Measurements from ENCODE around the gene ATP10D.
"Not testable (repeated sequence)": the region's sequence is repeated elsewhere in the genome, so short reads cannot be mapped to it uniquely, and the experiment has no call there.

The ATP10D gene

GRCh38 chr4:47538111-47538824, 53.2 kb downstream of the ATP10D start:
- DNase-seq, result no peak

- no peak for DNase-seq
Observed at GRCh38 chr4:47538825-47539154, 53.7 kb downstream of the ATP10D start.

DNA sequence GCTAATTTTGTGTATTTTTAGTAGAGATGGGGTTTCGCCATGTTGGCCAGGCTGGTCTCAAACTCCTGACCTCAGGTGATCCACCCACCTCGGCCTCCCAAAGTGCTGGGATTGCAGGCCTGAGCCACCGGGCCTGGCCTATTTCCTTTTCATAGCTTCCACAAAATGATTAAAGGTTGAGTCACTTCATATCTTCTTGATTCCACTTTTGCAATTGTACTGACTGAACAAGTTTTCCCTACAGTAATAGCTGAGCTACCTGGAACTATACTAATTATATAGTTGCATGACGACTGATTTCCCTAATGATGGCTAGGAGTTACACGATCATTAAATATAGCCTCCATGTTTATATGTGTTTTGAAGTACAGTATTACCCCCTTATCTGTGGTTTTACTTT, 57.6 kb downstream of the ATP10D start:
- not testable (repeated sequence) for DNase-seq

DNA sequence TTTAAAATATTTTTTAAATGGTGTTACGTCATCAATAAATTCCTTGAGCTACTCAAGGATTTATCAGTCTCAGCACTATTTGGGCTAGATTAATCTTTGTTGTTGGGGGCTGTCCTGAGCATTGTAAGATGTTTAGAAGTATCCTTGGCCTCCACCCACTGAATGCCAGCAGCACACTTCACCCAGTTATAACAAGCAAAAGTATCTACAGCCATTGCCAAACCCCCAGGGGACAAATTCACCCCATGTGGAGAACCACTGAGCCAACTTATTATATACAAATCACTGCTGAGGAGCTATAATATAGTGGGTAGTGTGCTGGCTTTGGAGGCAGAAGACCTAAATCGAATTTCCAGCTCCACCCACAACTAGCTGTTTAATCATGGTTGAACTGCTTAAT, 58.3 kb downstream of the ATP10D start:
- no peak for DNase-seq

DNA sequence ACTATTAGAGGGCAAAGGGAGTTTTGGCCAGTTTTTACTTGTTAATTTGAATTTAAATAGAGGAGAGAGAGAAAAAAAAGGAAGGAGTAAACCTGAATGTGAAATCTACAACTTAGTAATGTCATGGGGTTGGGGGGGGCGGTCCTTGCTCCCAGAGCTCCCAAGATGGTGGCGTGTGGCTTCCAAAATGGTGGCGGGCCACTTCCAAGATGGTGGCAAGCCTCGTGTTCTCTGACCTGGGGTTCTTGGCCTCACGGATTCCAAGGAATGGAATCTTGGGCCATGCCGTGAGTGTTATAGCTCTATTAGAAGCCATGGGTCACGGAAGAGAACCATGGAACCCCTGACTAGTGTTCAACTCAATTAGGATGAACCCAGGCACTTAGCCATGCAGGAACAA, 65.3 kb downstream of the ATP10D start:
- DNase-seq, result not testable (repeated sequence)

- DNase-seq, result no peak
Observed at GRCh38 chr4:47550899-47551548, 65.9 kb downstream of the ATP10D start.

GRCh38 chr4:47551682-47552081, 66.6 kb downstream of the ATP10D start:
- DNase-seq, result no peak

DNA sequence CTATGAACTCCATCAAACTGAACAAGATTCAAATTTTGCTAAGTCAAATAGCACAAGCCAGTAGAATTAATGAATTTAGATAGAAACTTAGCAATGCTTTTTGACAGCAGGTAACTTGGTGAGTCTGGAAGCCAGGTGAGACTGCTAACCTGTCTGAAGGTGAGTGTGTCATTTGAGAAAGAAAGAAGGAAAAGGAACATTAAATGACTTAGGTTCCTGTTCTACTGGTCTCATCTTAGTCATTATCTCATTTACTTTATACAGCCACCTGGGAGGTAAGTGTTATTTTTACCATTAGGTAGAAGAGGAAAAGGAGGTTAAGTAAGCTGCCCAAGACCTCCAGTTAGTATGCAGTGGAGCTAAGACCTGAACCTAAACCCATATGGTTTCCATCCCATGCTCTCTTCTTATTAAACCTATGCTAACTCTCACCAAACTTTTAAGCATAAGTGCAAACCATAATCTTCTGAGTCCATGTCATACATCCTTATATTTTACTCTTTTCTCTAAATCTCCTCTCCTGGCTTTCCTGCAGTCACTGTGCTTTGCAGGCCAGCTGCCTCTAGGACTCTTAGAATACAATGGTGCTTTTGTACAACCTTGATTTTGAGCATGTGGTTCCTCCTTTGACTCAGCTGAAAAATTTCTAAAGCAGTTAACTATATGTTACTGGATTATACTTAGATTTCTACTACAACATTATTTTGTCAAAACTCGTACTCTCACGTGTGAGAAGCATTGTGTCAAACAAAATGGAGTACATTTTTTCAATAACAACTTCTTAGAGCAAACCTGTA, 68.5 kb downstream of the ATP10D start:
- no peak for DNase-seq

DNA sequence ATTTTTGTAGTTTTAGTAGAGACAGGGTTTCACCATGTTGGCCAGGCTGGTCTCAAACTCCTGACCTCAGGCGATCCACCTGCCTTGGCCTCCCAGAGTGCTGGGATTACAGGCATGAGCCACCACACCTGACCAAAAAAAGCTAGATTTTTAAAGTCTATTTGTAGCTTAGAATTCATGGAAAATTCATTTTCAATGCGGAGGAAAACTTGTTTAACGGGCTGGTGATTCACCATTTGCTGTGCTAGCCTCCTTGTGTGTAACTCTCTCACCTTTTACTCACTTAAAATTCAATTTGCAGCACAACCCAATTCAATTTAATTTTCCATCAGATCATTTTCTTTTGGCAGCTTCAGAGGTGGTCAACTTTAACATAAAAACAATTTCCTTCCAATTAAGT, 70.8 kb downstream of the ATP10D start:
- DNase-seq, result not testable (repeated sequence)

GRCh38 chr4:47557255-47557654, 72.2 kb downstream of the ATP10D start:
- no peak for DNase-seq

DNA sequence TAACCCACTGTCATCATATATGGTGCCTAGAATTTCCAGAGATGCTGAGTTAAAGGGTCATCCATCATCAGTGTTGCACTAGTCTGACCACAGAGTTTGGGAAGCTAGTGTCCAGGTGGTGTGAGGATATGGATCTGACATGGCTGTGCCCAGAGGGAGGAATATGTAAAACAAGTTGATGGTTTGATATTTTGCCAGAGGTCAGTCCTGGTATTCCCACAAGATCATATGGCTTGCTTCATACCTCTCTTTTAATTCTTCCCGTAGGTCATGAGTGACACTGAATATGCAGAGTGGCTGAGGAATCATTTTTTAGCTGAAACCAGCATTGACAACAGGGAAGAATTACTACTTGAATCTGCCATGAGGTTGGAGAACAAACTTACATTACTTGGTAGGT, 75.6 kb downstream of the ATP10D start:
- no peak for DNase-seq

- DNase-seq, result no peak
Observed at GRCh38 chr4:47561331-47561730, 76.3 kb downstream of the ATP10D start.

DNA sequence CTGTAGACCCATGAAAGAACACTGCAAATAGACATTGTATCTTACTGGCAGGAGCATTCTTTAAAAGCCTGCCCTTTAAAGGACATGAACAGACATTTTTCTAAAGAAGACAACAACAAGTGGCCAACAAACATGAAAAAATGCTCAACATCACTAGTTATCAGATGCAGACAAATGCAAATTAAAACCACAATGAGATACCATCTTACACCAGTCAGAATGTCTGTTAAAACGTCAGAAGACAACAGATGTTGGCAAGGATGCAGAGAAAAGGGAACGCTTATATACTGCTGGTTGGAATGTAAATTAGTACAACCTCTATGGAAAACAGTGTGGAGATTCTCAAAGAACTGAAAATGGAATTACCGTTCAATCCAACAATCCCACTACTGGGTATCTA, 77.2 kb downstream of the ATP10D start:
- DNase-seq, result no peak

DNA sequence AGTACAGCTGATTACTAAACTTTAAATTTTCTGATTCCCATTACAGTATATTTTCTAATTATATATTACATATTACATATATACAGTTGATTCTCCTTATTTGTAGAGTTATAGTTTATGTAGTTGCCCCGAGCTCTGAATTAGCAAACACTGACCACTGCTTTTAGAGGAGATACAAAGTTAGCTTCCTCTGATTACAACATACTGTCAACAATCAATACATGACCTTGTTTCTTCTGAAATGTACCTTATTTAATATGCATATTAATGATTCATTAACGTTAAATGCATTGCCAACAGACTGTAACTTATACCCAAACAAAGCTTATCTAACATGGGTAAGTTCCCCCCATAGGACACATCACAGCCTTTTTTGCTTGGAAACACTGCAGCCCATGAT, 81.5 kb downstream of the ATP10D start:
- no peak for DNase-seq

DNA sequence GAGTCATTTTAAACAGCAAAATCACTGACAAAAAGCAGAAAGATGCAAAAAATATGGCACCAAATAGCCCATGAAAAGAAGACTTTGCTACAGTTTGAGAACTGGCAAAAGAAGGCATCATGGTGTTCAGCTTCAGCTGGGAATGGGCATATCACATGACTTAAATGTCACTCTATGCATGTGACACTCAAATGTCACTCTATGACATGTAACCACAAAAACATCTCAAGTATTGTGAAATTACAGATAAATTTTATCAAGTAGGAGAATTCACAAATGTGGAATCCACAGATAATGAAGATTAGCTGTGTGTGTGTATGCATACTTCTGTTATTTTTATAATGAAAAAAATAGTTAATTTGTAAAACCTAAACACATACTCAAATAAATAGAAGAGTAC, 81.9 kb downstream of the ATP10D start:
- no peak for DNase-seq

DNA sequence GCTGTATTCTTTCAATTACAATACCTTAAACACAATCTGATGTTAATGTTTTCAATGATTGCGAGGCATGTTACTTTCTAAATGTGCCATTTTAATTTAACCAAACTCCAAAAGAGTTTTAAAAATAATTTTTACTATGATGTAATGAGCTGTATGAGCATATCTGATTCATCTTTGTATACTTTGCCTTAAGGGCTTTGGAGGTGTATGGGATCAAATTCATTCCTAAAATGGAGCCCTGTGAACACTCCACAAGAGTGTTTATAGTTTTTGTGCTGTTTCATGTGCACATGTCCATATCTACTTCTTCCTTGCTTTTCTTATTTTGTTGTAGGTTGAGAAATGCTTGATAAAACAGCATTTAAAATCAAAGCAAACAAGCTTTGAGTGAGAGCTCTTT, 82.4 kb downstream of the ATP10D start:
- no peak for DNase-seq

GRCh38 chr4:47570816-47571215, 85.7 kb downstream of the ATP10D start:
- no peak for DNase-seq

DNA sequence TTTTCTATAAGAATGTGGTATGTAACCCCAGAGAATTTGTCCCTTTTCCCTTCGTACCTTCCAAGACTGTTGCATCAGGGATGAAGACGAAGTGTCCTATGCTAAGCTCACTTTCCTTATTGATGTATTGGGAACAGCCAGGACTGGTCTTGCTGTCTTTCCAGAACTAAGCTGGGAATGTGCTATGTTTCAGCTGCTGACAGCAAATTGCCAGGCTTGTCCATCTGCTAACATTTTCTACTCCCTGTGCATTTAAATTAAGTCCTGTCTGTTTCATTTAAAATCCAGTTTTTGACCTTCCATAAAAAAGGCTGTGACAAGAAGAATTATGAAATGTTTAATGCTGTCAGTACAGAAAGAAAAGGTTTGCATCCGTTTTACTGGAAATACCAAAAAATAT, 87.9 kb downstream of the ATP10D start:
- DNase-seq, result no peak

- no peak for DNase-seq
Observed at GRCh38 chr4:47577779-47578553, 92.9 kb downstream of the ATP10D start.

- DNase-seq, result no peak
Observed at GRCh38 chr4:47579235-47579634, 94.2 kb downstream of the ATP10D start.

GRCh38 chr4:47590325-47590724, 105.2 kb downstream of the ATP10D start:
- DNase-seq, result no peak

DNA sequence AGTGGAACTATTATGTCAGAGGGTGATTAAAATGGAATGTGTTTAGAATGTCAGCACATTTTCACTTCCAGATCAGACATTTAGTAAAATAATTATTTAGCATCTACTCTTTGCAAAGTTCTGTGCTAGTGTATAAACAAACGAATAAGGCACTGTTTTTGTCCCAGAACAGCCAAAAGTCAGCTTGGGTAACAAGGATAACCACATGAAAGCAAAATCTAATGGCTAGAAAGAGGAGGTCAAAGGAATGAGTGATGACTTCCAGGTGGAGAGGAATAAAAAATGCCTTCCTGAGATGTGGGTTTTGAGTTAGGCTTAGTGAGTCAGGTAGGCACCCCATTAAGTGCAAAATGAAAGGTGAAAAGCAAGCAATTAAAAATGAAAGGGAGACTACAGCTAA, 112.6 kb downstream of the ATP10D start:
- no peak for DNase-seq

DNA sequence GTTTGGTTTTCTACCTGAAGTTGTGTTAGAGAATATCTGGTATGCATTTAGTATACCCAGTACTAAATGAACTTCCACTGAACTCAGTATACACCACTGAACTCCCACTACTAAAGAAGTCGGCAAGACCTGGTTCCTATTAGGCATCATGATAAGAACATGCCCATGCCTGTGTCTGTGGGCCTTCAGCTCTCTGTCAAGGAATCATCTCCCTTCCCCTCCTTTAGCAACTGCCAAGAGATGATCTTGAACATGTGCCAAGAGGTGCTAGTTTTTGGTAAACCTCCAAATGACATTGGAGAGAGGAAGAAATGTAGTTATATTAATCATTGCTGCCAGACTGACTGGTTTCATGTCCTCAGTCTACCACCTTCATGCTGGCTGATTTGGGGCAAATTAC, 113.2 kb downstream of the ATP10D start:
- no peak for DNase-seq
